HEK293T (cell line): ENCODE results near the gene OR2K2.
"Not testable (repeated sequence)": the region's sequence is repeated elsewhere in the genome, so short reads cannot be mapped to it uniquely, and the experiment has no call there.

Experiments
- CTCF ChIA-PET: fragments of 350-600 bp; formaldehyde crosslinking; extraction: SDS; loops from one replicate; lab custom pipeline; 2021; ENCODE audit warnings: antibody characterized with exemption, inconsistent platforms; lab: Yijun Ruan, JAX
- POLR2A ChIA-PET: fragments of 350-600 bp; formaldehyde crosslinking; extraction: SDS; loops from one replicate; lab custom pipeline; 2020; ENCODE audit warnings: antibody characterized with exemption, inconsistent platforms; lab: Yijun Ruan, JAX
- DNase-seq: peaks from one replicate; pipeline ENCODE4 v3.0.0; 2012; ENCODE audit warnings: mixed read lengths; ENCODE audit errors: extremely low spot score
- ARNT ChIP-seq: fragments of 450-650 bp; IDR thresholded peaks from 2 replicates; pipeline ENCODE4 v1.6.1; 2017; ENCODE audit warnings: mild to moderate bottlenecking
- BHLHE40 ChIP-seq: fragments of 450-650 bp; IDR thresholded peaks from 2 replicates; pipeline ENCODE4 v1.6.1; 2016; ENCODE audit warnings: mild to moderate bottlenecking, moderate library complexity, borderline replicate concordance
- CTBP1 ChIP-seq: fragments of 450-650 bp; IDR thresholded peaks from 2 replicates; pipeline ENCODE4 v1.6.1; 2016; ENCODE audit warnings: borderline replicate concordance
- ELF4 ChIP-seq: fragments of 450-650 bp; IDR thresholded peaks from 2 replicates; pipeline ENCODE4 v1.6.1; 2017; ENCODE audit warnings: antibody characterized with exemption
- FOXA1 ChIP-seq: fragments of 450-650 bp; IDR thresholded peaks from 2 replicates; pipeline ENCODE4 v1.6.1; 2016; ENCODE audit warnings: mild to moderate bottlenecking
- FOXK2 ChIP-seq: fragments of 450-650 bp; IDR thresholded peaks from 2 replicates; pipeline ENCODE4 v1.6.1; 2016; ENCODE audit warnings: mild to moderate bottlenecking
- FOXM1 ChIP-seq: fragments of 450-650 bp; IDR thresholded peaks from 2 replicates; pipeline ENCODE4 v1.6.1; 2017; ENCODE audit warnings: mild to moderate bottlenecking, borderline replicate concordance
- HDGF ChIP-seq: fragments of 450-650 bp; IDR thresholded peaks from 2 replicates; pipeline ENCODE4 v1.6.1; 2017; ENCODE audit warnings: antibody characterized with exemption, borderline replicate concordance
- L3MBTL2 ChIP-seq: fragments of 450-650 bp; conservative IDR thresholded peaks from 2 replicates; pipeline ENCODE4 v1.6.1; 2016; ENCODE audit warnings: mild to moderate bottlenecking
- LEF1 ChIP-seq: fragments of 450-650 bp; IDR thresholded peaks from 2 replicates; pipeline ENCODE4 v1.6.1; 2017; ENCODE audit warnings: mild to moderate bottlenecking, borderline replicate concordance
- NFRKB ChIP-seq: fragments of 450-650 bp; IDR thresholded peaks from 2 replicates; pipeline ENCODE4 v1.6.1; 2016; ENCODE audit warnings: mild to moderate bottlenecking, moderate library complexity
- SP1 ChIP-seq: fragments of 450-650 bp; IDR thresholded peaks from 2 replicates; pipeline ENCODE4 v1.6.1; 2017
- SUZ12 ChIP-seq: fragments of 450-650 bp; IDR thresholded peaks from 2 replicates; pipeline ENCODE4 v1.6.1; 2016; ENCODE audit warnings: mild to moderate bottlenecking
- TARDBP ChIP-seq: fragments of 450-650 bp; IDR thresholded peaks from 2 replicates; pipeline ENCODE4 v1.6.1; 2016
- ZNF384 ChIP-seq: fragments of 450-650 bp; IDR thresholded peaks from 2 replicates; pipeline ENCODE4 v1.6.1; 2016
- TF ChIP-seq, protein P1 (sequence below): fragments of 450-650 bp; IDR thresholded peaks from 2 replicates; pipeline ENCODE4 v1.6.1; 2016

OR2K2 gene

DNA sequence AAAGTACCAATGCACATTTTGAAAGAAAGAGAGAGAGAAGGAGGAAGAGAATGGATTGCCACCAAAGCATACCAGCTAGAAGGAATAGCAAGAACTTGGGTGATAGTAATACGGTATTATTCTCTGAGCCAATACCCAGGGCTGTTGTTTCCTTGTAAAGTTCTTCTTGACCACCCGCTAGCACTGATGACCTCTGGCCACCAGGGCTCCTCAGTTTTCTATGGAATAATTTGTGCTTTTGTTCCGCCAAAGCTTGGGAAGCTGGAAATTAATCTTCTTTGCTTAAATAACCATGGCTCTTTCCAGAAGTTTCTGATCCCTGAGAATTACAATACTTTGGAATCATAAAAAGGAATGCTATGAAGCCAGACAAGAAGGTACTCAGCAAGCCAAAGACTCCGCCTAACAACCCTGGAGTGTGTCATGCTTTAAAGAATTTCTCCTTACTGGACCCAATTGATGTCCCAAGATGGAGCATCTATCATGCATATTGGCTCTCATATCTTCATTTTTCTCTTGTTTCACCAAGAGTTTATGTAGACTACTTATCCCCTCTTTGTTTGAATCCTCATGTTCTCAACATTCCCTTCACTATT, 29.8 kb downstream of the OR2K2 start:
- ChIA-PET CTCF (interaction anchor here (0.6 to 1.0 kb wide), 3 partner anchors 28 to 644 kb away, joined by 3 to 4 read pairs (median 3); no protein-coding TSS in a partner anchor), POLR2A (no interaction called here)
- TF ChIP-seq TARDBP: no peak
- no peak for TF ChIP-seq FOXA1
- no peak for DNase-seq

DNA sequence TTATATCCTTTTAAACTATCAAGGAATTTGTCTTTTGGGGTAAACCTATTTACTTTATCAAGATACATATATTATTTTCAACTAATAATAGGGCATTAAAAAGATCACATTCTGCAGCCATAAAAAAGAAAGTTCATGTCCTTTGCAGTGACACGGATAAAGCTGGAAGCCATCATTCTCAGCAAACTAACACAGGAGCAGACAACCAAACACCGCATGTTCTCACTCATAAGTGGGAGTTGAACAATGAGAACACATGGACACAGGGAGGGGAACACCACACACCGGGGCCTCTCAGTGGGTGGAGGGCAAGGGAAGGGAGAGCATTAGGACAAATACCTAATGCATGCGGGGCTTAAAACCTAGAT, 30.4 kb downstream of the OR2K2 start:
- POLR2A ChIA-PET, DNase-seq: not testable (repeated sequence)
- CTCF ChIA-PET: interaction anchor here (0.6 to 1.0 kb wide), 2 partner anchors 27 to 263 kb away, joined by 3 to 4 read pairs; no protein-coding TSS in a partner anchor

DNA sequence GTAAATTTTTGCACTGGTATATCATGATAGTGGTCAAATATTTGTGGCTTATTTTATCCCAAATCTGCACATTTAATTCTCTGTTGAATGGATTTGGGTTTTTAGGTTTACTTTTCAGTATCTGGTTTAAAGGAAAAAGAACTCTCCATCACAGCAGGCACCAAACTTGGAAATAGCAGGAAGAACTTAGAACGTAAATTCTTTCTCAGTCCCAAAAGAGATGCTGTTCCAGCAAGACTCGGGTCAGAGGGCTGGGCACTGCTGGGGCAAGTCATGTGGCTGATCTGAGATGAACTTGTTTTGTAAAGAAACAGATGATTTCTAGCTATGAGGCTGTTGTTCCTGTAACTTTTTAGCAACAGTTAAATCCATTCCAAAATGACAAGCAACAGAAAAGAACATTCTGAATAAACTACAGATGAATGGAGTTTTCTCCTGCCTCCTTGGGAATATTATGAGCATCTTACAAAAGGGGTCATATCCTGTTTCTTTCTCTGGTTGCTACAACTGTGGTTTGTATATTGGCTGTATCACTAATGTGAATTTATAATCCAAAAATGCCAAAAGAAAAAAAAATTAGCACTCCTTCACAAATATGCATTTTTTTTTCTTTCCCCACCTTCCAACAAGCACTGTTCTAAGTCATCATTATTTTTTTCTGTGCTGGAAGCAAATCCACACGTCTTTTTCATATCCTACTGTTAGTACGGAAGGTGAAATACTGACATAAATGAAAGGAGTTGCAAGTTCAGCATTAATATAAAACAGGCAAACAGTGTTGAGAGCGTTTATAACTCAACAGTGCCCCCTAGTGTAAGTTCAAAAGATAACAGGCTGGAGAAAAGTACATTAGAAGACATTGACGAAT, 31.1 kb downstream of the OR2K2 start:
- peak; percentile 45 for DNase-seq
- POLR2A ChIA-PET: interaction anchor here (0.6 kb wide), 1 partner anchor 262 kb away, joined by 3 read pairs; no protein-coding TSS in a partner anchor
- TF ChIP-seq, protein P1, sequence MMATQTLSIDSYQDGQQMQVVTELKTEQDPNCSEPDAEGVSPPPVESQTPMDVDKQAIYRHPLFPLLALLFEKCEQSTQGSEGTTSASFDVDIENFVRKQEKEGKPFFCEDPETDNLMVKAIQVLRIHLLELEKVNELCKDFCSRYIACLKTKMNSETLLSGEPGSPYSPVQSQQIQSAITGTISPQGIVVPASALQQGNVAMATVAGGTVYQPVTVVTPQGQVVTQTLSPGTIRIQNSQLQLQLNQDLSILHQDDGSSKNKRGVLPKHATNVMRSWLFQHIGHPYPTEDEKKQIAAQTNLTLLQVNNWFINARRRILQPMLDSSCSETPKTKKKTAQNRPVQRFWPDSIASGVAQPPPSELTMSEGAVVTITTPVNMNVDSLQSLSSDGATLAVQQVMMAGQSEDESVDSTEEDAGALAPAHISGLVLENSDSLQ: peak; percentile 39; the same call in 1 of the 2 replicates
- TF ChIP-seq ELF4 (no peak), HDGF (no peak), BHLHE40 (no peak), L3MBTL2 (no peak)
- CTCF ChIA-PET: interaction anchor here (0.6 to 1.0 kb wide), 2 partner anchors 262 to 263 kb away, joined by 3 to 4 read pairs; no protein-coding TSS in a partner anchor

DNA sequence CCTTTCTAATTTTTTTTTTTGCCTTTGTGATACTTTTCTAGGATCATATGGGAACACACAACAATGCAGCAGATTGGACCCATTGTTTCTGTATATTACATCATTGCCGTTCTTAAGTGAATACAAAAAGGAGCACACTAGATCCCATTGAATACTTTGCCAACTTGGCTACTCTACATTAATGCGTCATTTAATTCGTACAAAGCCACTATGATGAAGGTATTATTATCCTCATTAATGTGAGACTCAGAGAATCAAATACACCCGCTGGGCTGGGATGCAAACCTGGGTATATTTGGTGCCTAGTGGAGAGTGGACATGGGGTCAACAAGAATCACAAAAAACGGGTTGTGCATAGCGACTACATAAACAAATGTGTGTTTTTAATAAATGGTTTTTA, 31.9 kb downstream of the OR2K2 start:
- TF ChIP-seq ARNT: no peak
- TF ChIP-seq FOXM1: no peak
- TF ChIP-seq CTBP1: no peak
- no peak for TF ChIP-seq BHLHE40
- TF ChIP-seq, protein P1: no peak
- no peak for TF ChIP-seq ZNF384
- TF ChIP-seq HDGF: no peak
- no peak for TF ChIP-seq SUZ12
- TF ChIP-seq FOXA1: no peak
- no peak for TF ChIP-seq LEF1
- no peak for TF ChIP-seq FOXK2
- ChIA-PET POLR2A (no interaction called here), CTCF (no interaction called here)
- no peak for DNase-seq

DNA sequence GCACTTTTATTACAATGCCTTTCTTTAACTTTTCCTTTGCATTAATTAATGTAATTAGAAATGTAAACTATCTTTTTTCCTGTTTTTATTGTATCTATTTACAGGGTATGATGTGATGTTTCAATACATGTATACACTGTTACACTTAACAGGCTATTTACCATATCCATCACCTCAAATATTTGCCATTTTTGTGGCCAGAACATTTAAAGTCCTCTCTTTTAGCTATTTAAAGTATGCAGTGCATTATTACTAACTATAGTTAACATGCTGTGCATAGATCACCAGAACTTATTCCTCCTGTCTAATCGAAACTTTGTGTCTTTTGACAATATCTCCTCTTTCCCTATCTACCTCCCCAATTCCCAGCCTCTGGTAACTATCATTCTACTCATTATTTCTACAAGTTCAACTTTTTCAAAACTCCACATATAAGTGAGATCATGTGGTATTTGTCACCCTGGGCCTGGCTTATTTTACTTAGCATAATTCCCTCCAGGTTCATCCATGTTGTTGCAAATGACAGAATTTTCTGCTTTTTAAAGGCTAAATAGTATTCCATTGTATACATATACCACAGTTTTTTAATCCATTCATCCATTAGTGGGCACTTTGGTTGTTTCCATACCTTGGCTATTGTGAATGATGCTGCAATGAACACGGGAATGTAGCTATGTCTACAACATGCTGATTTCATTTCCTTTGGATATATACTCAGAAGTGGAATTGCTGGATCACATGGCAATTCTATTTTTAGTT, 32.8 kb downstream of the OR2K2 start:
- ChIA-PET POLR2A (no interaction called here), CTCF (no interaction called here)
- TF ChIP-seq TARDBP (no peak), SUZ12 (no peak), ARNT (no peak), ELF4 (no peak), CTBP1 (no peak), NFRKB (no peak), LEF1 (no peak), L3MBTL2 (no peak), HDGF (no peak), BHLHE40 (no peak), FOXA1 (no peak)
- DNase-seq: no peak

DNA sequence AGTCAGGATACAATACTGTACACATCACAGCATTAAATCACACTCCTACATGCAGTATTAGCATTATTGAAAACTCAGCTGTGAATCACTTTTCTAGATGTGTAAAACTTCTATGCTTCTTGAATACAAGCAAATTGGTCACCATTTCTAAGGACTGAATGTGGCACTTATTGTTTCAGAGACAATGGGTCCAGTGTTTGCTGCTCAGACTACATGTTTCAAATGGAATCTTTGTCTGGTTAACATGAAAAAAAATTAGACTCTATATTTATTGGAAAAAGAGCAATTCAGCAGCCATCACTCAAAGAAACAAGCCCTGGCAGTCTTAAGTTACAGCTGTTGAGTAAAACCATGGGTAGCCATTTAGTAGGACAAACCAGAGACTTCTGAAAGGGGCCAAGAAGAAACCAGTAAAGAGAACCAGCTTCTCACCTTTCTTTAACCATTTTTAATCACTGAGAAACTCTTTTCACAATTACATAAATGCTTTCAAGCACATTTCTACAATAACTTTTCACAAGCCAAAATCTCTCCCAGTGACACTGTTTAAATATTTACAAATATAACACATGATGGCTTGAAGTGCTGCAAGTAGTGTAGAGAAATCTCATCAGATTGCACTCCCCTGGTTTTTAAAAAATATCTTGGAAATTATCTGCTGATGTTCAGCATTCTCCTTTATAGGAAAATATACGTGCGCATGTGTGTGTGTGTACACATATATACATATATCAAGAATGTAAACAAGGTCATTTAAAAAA, 35.2 kb downstream of the OR2K2 start:
- CTCF ChIA-PET: interaction anchor here (0.6 to 0.7 kb wide), 2 partner anchors 25 to 39 kb away, joined by 3 to 7 read pairs; no protein-coding TSS in a partner anchor
- POLR2A ChIA-PET: no interaction called here
- TF ChIP-seq LEF1 (no peak), HDGF (no peak), FOXM1 (no peak), SUZ12 (no peak), FOXA1 (no peak), SP1 (no peak), L3MBTL2 (no peak), TARDBP (no peak), NFRKB (no peak), BHLHE40 (no peak), FOXK2 (no peak)
- TF ChIP-seq, protein P1: no peak
- DNase-seq: no peak
